Stomach (tissue), 4 donors: ENCODE measurements around the gene BTBD2.

Experiments
- CTCF ChIP-seq, 7 experiments: fragments of 450-650 bp in 4 of 7; fragments of 200-600 bp in 3 of 7; sonication (generic) in 3 of 7; IDR thresholded peaks; one replicate each; pipeline ENCODE4 v1.5.1; 2016 to 2019; ENCODE audit warnings: antibody characterized with exemption in 7 of 7, control low read depth in 2 of 7, mild to moderate bottlenecking in 1 of 7
- POLR2A ChIP-seq, 4 donors: fragments of 450-650 bp; IDR thresholded peaks; one replicate each; pipeline ENCODE4 v1.6.1; 2016; ENCODE audit warnings: antibody characterized with exemption in 4 of 4, control low read depth in 2 of 4, mild to moderate bottlenecking in 1 of 4, moderate library complexity in 1 of 4
- POLR2AphosphoS5 ChIP-seq, 3 donors: sonication (generic); formaldehyde crosslinking; IDR thresholded peaks; one replicate each; pipeline ENCODE4 v1.6.1; 2016; ENCODE audit warnings: antibody characterized with exemption in 3 of 3

GRCh38 chr19:2038284-2039088 is 23.0 kb upstream of the BTBD2 start:
- TF ChIP-seq POLR2A (IDR thresholded peaks at IDR 0.05): no peak
- no peak for TF ChIP-seq CTCF (IDR thresholded peaks at IDR 0.05)
- no peak for TF ChIP-seq POLR2AphosphoS5 (IDR thresholded peaks at IDR 0.05)
